Measurements from ENCODE around the gene MRPS25.

Gene MRPS25

DNA sequence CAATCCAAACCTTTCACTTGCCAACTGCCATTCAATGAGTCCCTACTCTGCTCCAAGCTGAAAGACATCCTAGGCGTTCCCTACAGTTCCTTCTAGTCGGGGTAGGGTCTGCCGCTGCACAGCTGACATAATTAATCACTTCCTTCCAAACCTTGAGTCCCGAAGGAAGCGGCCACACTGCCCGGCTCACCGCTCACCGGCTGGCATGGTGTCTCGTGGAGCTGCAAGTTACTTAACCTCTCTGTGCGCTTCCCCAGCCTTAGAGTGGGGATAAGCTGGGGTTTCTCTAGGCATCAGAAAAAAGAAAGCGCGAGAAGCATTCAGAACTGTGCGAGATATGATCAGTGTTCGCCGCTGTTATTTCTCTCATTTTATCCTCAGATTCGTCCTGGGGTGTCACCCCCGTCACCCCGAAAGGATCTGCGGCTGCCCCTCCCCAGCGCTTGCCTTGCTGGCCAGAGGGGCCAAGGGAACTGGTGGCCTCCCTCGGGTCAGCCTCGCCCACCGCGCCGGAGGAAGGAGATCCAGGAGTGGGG, 748 bp downstream of the MRPS25 start:
- peak; percentile 63 to 66 for DNase-seq
- TF ChIP-seq POLR2A (IDR thresholded peaks at IDR 0.05; ENCODE audit: low read length) (no peak), GATA1 (IDR thresholded peaks at IDR 0.05; ENCODE audit: low read depth, low read length) (no peak)

GRCh38 chr3:15063656-15064286, 1.3 kb downstream of the MRPS25 start:
- DNase-seq = peak; percentile 29 to 43
- TF ChIP-seq POLR2A (IDR thresholded peaks at IDR 0.05; ENCODE audit: low read length) (no peak), GATA1 (IDR thresholded peaks at IDR 0.05; ENCODE audit: low read depth, low read length) (no peak)

GRCh38 chr3:15063238-15063637, 1.9 kb downstream of the MRPS25 start:
- no peak for TF ChIP-seq POLR2A (IDR thresholded peaks at IDR 0.05; ENCODE audit: low read length)
- no peak for TF ChIP-seq GATA1 (IDR thresholded peaks at IDR 0.05; ENCODE audit: low read depth, low read length)
- DNase-seq = peak in 1 of 2 experiments; percentile 11

GRCh38 chr3:15060029-15060428, 5.1 kb downstream of the MRPS25 start:
- no peak for DNase-seq
- TF ChIP-seq GATA1 (IDR thresholded peaks at IDR 0.05; ENCODE audit: low read depth, low read length) = no peak
- TF ChIP-seq POLR2A (IDR thresholded peaks at IDR 0.05; ENCODE audit: low read length) = no peak

DNA sequence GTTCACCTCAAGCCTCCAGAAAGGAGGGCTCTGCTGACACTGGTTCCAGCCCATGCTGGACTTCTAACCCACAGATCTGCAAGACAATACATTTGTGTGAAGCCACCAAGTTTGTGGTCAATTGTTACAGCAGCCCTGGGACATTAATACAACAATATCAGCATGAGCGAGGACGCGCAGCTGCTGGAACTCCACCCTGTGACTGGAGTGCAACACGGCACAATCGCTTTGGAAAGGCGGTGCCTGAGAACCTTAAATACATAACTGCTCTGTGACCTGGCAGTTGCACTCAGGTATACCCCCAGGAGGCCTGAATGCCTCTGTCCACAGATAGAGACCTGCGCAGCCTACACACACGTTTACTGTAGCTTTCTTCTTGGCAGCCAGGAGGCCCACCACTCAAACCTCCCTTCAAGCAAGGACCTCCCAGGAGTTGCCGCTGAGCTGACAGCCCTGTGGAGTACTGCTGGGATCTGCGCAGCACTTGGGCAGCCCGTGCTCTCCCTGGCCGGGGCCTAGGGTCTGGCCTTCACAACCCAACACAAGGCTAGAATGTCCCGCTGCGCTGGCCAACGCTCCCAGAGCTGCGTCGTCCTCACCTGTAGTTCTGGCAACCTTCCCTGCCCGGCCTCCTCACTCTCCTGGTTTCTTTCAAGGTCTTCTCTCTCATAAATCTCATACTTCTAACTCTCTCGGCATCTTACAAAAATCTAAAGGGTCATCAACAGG, 8.3 kb downstream of the MRPS25 start:
- TF ChIP-seq GATA1 (IDR thresholded peaks at IDR 0.05; ENCODE audit: low read depth, low read length) (no peak), POLR2A (IDR thresholded peaks at IDR 0.05; ENCODE audit: low read length) (no peak)
- no peak for DNase-seq

- no peak for TF ChIP-seq POLR2A (IDR thresholded peaks at IDR 0.05; ENCODE audit: low read length)
- no peak for TF ChIP-seq GATA1 (IDR thresholded peaks at IDR 0.05; ENCODE audit: low read depth, low read length)
- DNase-seq = no peak
These were observed 10.0 kb downstream of the MRPS25 start for GRCh38 chr3:15055019-15055557.

- DNase-seq = no peak
- TF ChIP-seq GATA1 (IDR thresholded peaks at IDR 0.05; ENCODE audit: low read depth, low read length) (no peak), POLR2A (IDR thresholded peaks at IDR 0.05; ENCODE audit: low read length) (no peak)
These were observed 11.6 kb downstream of the MRPS25 start for GRCh38 chr3:15053541-15053940.

- peak; percentile 52 for TF ChIP-seq GATA1 (IDR thresholded peaks at IDR 0.05; ENCODE audit: low read depth, low read length)
- TF ChIP-seq POLR2A (IDR thresholded peaks at IDR 0.05; ENCODE audit: low read length) = no peak
- peak; percentile 85 to 95 for DNase-seq
These were observed 12.5 kb downstream of the MRPS25 start for GRCh38 chr3:15052335-15053242.

DNA sequence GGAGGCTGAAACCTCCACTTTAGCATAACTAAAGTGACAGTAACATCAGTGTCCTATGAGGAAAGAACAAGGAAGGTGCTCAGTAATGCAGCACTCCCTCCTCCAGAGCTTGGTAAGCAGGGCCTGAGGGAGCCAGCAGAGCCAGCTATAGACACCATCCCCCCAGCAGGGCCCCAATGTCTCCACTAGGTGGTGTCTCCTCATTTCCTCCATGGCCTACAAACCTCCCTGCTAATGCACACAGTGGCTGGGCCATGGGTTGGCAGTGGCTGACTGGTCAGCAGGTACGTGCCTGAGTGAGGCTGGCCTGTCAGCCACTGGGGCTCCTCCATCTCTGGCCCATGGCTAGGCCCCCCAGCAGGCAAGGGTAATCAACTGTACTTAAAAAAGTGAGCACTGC, 13.6 kb downstream of the MRPS25 start:
- peak; percentile 73 to 77 for DNase-seq
- TF ChIP-seq POLR2A (IDR thresholded peaks at IDR 0.05; ENCODE audit: low read length) = no peak
- TF ChIP-seq GATA1 (IDR thresholded peaks at IDR 0.05; ENCODE audit: low read depth, low read length) = no peak

DNA sequence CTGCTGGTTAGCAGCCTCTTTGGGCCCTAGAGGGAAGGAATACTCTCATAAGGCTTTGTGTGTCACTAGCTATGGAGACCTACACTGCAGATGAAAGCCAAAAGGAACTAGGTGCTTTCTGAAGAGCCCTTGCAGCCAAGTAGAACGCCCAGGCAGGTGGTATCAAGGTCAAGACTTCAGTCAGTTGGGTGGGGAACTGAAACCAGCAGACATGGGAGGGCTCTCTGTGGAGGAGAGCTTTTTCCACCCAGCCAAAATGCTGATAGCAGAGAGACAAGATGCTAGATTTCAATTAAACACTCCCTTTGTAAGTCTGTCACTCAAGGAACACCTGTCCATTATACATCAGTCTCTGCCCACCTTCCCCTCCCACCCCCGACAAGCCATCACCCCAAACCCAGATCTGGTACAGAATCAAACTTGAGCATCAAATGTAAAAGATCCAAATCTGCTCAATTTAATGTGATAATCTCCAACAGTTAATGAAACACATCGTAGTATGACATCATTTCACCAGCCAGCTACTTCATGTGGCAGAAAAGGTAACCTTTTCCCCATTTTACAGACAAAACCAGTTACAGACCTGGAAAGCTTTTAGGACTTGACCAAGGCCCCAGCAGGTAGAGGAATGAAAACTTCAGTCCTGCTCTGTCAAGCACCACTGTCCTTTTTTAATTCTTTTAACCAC, 14.6 kb downstream of the MRPS25 start:
- no peak for TF ChIP-seq GATA1 (IDR thresholded peaks at IDR 0.05; ENCODE audit: low read depth, low read length)
- TF ChIP-seq POLR2A (IDR thresholded peaks at IDR 0.05; ENCODE audit: low read length) = no peak
- no peak for DNase-seq

DNA sequence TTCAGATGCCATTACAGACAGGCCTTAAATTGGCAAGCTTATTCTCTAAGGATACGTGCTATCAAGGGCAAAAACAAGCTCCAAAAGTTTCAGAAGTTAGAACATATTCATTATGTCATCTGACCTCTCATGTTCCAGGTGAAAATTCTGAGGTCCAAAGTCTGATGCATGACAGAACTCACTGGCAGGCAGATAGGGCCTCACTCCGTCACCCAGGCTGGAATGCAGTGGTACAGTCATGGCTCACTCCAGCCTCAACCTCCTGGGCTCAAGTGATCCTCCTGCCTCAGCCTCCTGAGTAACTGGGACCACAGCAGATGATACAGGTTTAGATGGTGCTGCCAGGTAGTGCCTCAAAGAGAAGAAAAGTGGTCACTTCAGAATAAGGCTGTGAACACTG, 15.5 kb downstream of the MRPS25 start:
- DNase-seq = no peak
- TF ChIP-seq GATA1 (IDR thresholded peaks at IDR 0.05; ENCODE audit: low read depth, low read length) (no peak), POLR2A (IDR thresholded peaks at IDR 0.05; ENCODE audit: low read length) (no peak)

GRCh38 chr3:15045667-15046066, 19.4 kb downstream of the MRPS25 start:
- TF ChIP-seq GATA1 (IDR thresholded peaks at IDR 0.05; ENCODE audit: low read depth, low read length) (no peak), POLR2A (IDR thresholded peaks at IDR 0.05; ENCODE audit: low read length) (no peak)
- DNase-seq = no peak

- TF ChIP-seq GATA1 (IDR thresholded peaks at IDR 0.05; ENCODE audit: low read depth, low read length) = no peak
- no peak for DNase-seq
These were observed 20.8 kb downstream of the MRPS25 start for GRCh38 chr3:15044326-15044725.
